SK-N-SH (cell line): ENCODE data around the gene C1QL3. TPM values are rescaled to one million over a fixed set of nuclear protein-coding genes. Genes with fewer than 3 reads are reported as not detected.

Experiments
- CTCF ChIA-PET: fragments of 300-600, 350-600 bp; formaldehyde crosslinking; extraction: SDS; loops from one replicate; lab custom pipeline; 2021; lab: Yijun Ruan, JAX
- POLR2A ChIA-PET: fragments of 350-600 bp; sonication (Branson Sonifier 250); formaldehyde crosslinking; extraction: SDS; loops from one replicate; lab custom pipeline; 2020; ENCODE audit warnings: antibody characterized with exemption, inconsistent platforms; lab: Yijun Ruan, JAX
- DNase-seq: peaks from one replicate; pipeline ENCODE4 v3.0.0; 2012
- H2AFZ ChIP-seq: fragments of 200-600 bp; sonication (generic); 2 replicates; pipeline ENCODE4 v1.8.1; 2016; ENCODE audit warnings: antibody characterized with exemption, mild to moderate bottlenecking, low read depth
- H3F3A ChIP-seq: fragments of 200-600 bp; sonication (generic); replicated peaks from 2 replicates; pipeline ENCODE3; 2016; ENCODE audit warnings: antibody characterized with exemption, mild to moderate bottlenecking; ENCODE audit not compliant: insufficient read depth
- H3K27ac ChIP-seq, 2 experiments: fragments of 200-500 bp in 1 of 2; fragments of 200-600 bp in 1 of 2; sonication (Bioruptor generic) in 1 of 2; sonication (generic), shearing (Covaris generic) in 1 of 2; 2 replicates each; pipeline versions ENCODE4 v1.5.1 to v1.6.1; 2014 to 2016; ENCODE audit warnings: low read depth in 2 of 2, inconsistent platforms in 1 of 2, low read length in 1 of 2, mild to moderate bottlenecking in 1 of 2, mixed read lengths in 1 of 2
- H3K27me3 ChIP-seq: fragments of 200-600 bp; sonication (generic), shearing (Covaris generic); 2 replicates; pipeline ENCODE4 v1.6.1; 2016; ENCODE audit warnings: mixed run types; ENCODE audit not compliant: insufficient read depth
- H3K36me3 ChIP-seq, 2 experiments: fragments of 200-500 bp in 1 of 2; fragments of 200-600 bp in 1 of 2; sonication (Bioruptor generic) in 1 of 2; sonication (generic) in 1 of 2; replicated peaks in 1 of 2; 2 replicates each; pipeline versions ENCODE3 to v1.5.1; 2014 to 2016; ENCODE audit warnings: low read length in 1 of 2, mild to moderate bottlenecking in 1 of 2; ENCODE audit not compliant: insufficient read depth in 2 of 2, control insufficient read depth in 1 of 2
- H3K4me1 ChIP-seq, 2 experiments: fragments of 200-500 bp in 1 of 2; fragments of 200-600 bp in 1 of 2; sonication (Bioruptor generic) in 1 of 2; sonication (generic), shearing (Covaris generic) in 1 of 2; 2 replicates each; pipeline versions ENCODE4 v1.5.1 to v1.6.1; 2014 to 2016; ENCODE audit warnings: low read depth in 1 of 2, low read length in 1 of 2, mixed run types in 1 of 2; ENCODE audit not compliant: insufficient read depth in 2 of 2, control insufficient read depth in 1 of 2
- H3K4me2 ChIP-seq: fragments of 200-600 bp; sonication (generic), shearing (Covaris generic); 2 replicates; pipeline ENCODE4 v1.6.1; 2017; ENCODE audit warnings: mixed run types
- H3K4me3 ChIP-seq, 2 experiments: fragments of 200-500 bp in 1 of 2; fragments of 200-600 bp in 1 of 2; sonication (Bioruptor generic) in 1 of 2; sonication (generic), shearing (Covaris generic) in 1 of 2; 2 replicates each; pipeline versions ENCODE4 v1.5.1 to v1.8.1; 2014 to 2016; ENCODE audit warnings: low read depth in 2 of 2, inconsistent platforms in 1 of 2, low read length in 1 of 2, mild to moderate bottlenecking in 1 of 2, mixed read lengths in 1 of 2, moderate library complexity in 1 of 2
- H3K79me2 ChIP-seq: fragments of 200-600 bp; sonication (generic); 2 replicates; pipeline ENCODE4 v1.8.1; 2017; ENCODE audit warnings: mild to moderate bottlenecking; ENCODE audit not compliant: insufficient read depth
- H3K9ac ChIP-seq: fragments of 200-600 bp; sonication (generic); 2 replicates; pipeline ENCODE4 v1.6.1; 2017; ENCODE audit warnings: mixed run types
- H3K9me2 ChIP-seq: fragments of 200-600 bp; sonication (generic); 2 replicates; pipeline ENCODE4 v1.6.1; 2017; ENCODE audit warnings: mixed run types
- H3K9me3 ChIP-seq: fragments of 200-600 bp; sonication (generic); 2 replicates; pipeline ENCODE4 v1.6.1; 2017; ENCODE audit warnings: mixed run types, mild to moderate bottlenecking, moderate library complexity
- H4K20me1 ChIP-seq: fragments of 200-600 bp; sonication (generic); 2 replicates; pipeline ENCODE4 v1.6.1; 2017; ENCODE audit warnings: mild to moderate bottlenecking, mixed run types; ENCODE audit not compliant: insufficient read depth
- CHD2 ChIP-seq: fragments of 150-350 bp; IDR thresholded peaks from 2 replicates; pipeline ENCODE4 v1.6.1; 2018; ENCODE audit warnings: low read length; ENCODE audit not compliant: partially characterized antibody
- CTCF ChIP-seq: fragments of 200-600 bp; sonication (generic); IDR thresholded peaks from 2 replicates; pipeline ENCODE4 v1.6.1; 2017; ENCODE audit warnings: antibody characterized with exemption, mild to moderate bottlenecking, moderate library complexity
- EP300 ChIP-seq, 2 experiments: IDR thresholded peaks; 2 replicates each; pipeline versions ENCODE4 v1.4.0 to v1.6.1; 2012; ENCODE audit warnings: borderline replicate concordance in 1 of 2, low read depth in 1 of 2, low read length in 1 of 2
- EZH2phosphoT487 ChIP-seq: fragments of 200-600 bp; sonication (generic); IDR thresholded peaks from 2 replicates; pipeline ENCODE4 v1.6.1; 2017; ENCODE audit warnings: low read depth, mixed run types, mild to moderate bottlenecking, antibody characterized with exemption, moderate library complexity, borderline replicate concordance
- FOSL2 ChIP-seq: IDR thresholded peaks from 2 replicates; pipeline ENCODE4 v1.4.0; 2012; ENCODE audit warnings: low read depth, mild to moderate bottlenecking, moderate library complexity, borderline replicate concordance
- FOXM1 ChIP-seq: IDR thresholded peaks from 2 replicates; pipeline ENCODE4 v1.4.0; 2012; ENCODE audit warnings: low read depth, mild to moderate bottlenecking
- GABPA ChIP-seq: IDR thresholded peaks from 2 replicates; pipeline ENCODE4 v1.4.0; 2012; ENCODE audit warnings: low read depth, mild to moderate bottlenecking
- GATA2 ChIP-seq: sonication (generic); formaldehyde crosslinking; IDR thresholded peaks from 2 replicates; pipeline ENCODE4 v1.5.0; 2020; ENCODE audit warnings: mild to moderate bottlenecking, missing genetic modification reagents
- JUND ChIP-seq: IDR thresholded peaks from 2 replicates; pipeline ENCODE4 v1.4.0; 2012
- MAX ChIP-seq: IDR thresholded peaks from 2 replicates; pipeline ENCODE4 v1.4.0; 2012; ENCODE audit warnings: low read depth
- MEF2A ChIP-seq: IDR thresholded peaks from 2 replicates; pipeline ENCODE4 v1.4.0; 2012; ENCODE audit warnings: low read depth, borderline replicate concordance
- NFIC ChIP-seq: IDR thresholded peaks from 2 replicates; pipeline ENCODE4 v1.4.0; 2012; ENCODE audit warnings: borderline replicate concordance
- POLR2AphosphoS5 ChIP-seq: IDR thresholded peaks from 2 replicates; pipeline ENCODE4 v1.6.1; 2012; ENCODE audit warnings: low read depth, low read length
- RAD21 ChIP-seq: IDR thresholded peaks from 2 replicates; pipeline ENCODE4 v1.6.1; 2012; ENCODE audit warnings: mild to moderate bottlenecking, low read length
- RCOR1 ChIP-seq: fragments of 150-350 bp; IDR thresholded peaks from 2 replicates; pipeline ENCODE4 v1.6.1; 2017; ENCODE audit warnings: antibody characterized with exemption, low read length
- RFX5 ChIP-seq: IDR thresholded peaks from 2 replicates; pipeline ENCODE4 v1.6.1; 2012; ENCODE audit warnings: mild to moderate bottlenecking, improper control_type of control experiment, low read length
- SIN3A ChIP-seq: IDR thresholded peaks from 2 replicates; pipeline ENCODE4 v1.6.1; 2012; ENCODE audit warnings: low read depth, mild to moderate bottlenecking, low read length, moderate library complexity, borderline replicate concordance
- SMC3 ChIP-seq: IDR thresholded peaks from 2 replicates; pipeline ENCODE4 v1.6.1; 2012; ENCODE audit warnings: low read depth, low read length, improper control_type of control experiment
- TCF12 ChIP-seq: IDR thresholded peaks from 2 replicates; pipeline ENCODE4 v1.4.0; 2012
- TEAD4 ChIP-seq: IDR thresholded peaks from 2 replicates; pipeline ENCODE4 v1.4.0; 2012; ENCODE audit warnings: mild to moderate bottlenecking, borderline replicate concordance; ENCODE audit not compliant: insufficient read depth
- YY1 ChIP-seq: IDR thresholded peaks from 2 replicates; pipeline ENCODE4 v1.4.0; 2012; ENCODE audit warnings: low read depth, mild to moderate bottlenecking
- ZBTB33 ChIP-seq: IDR thresholded peaks from 2 replicates; pipeline ENCODE4 v1.4.0; 2012; ENCODE audit warnings: low read depth, borderline replicate concordance
- WGBS: methylation state at CpG from one replicate; pipeline ENCODE4 v1.1.6; 2017; ENCODE audit warnings: low lambda C conversion rate; 5-methylcytosine and 5-hydroxymethylcytosine counted together
- polyA plus RNA-seq, 3 experiments: library from polyadenylated mRNA; depleted of rRNA; stranded (reverse); fragments of >200 nt; gene quantifications; 2 replicates each; pipeline ENCODE4 v1.2.3, GENCODE V29; 2012

The C1QL3 gene
- polyA plus RNA-seq, 1 of the 3 experiments (the other 2 are of a cell fraction), result not detected

- TF ChIP-seq MAX (no peak), POLR2AphosphoS5 (no peak), JUND (no peak), EP300 (IDR thresholded peaks at IDR 0.05; ENCODE audit: borderline replicate concordance in 1 of 2, low read depth in 1 of 2, low read length in 1 of 2) (no peak), NFIC (no peak), CHD2 (no peak), TCF12 (no peak), MEF2A (no peak), TEAD4 (no peak), GABPA (no peak), RFX5 (no peak)
- TF ChIP-seq, all 33 proteins: peak for 0
These were observed 43.9 kb downstream of the C1QL3 start (continued) for GRCh38 chr10:16477757-16478156.

- TF ChIP-seq FOSL2 (no peak), EP300 (IDR thresholded peaks at IDR 0.05; ENCODE audit: borderline replicate concordance in 1 of 2, low read depth in 1 of 2, low read length in 1 of 2) (no peak), SIN3A (no peak), RAD21 (no peak), CHD2 (no peak), RFX5 (no peak), YY1 (no peak), RCOR1 (no peak), GATA2 (no peak), CTCF (no peak), FOXM1 (no peak), SMC3 (no peak), POLR2AphosphoS5 (no peak), ZBTB33 (no peak), EZH2phosphoT487 (no peak), GABPA (no peak)
- Histone ChIP-seq H3F3A (no peaks in the 10 kb centered on the region), H3K9me3 (no peaks in the 10 kb centered on the region), H3K79me2 (no peaks in the 10 kb centered on the region), H3K27me3 (no peaks in the 10 kb centered on the region), H3K4me1 (no peaks in the 10 kb centered on the region), H3K9ac (no peak overlapping the region), H3K27ac (no peak overlapping the region), H4K20me1 (no peaks in the 10 kb centered on the region), H2AFZ (no peak overlapping the region), H3K36me3 (no peaks in the 10 kb centered on the region), H3K4me3 (no peak overlapping the region), H3K9me2 (no peaks in the 10 kb centered on the region), H3K4me2 (no peak overlapping the region)
- CTCF ChIA-PET, result no interaction called here
- POLR2A ChIA-PET, result no interaction called here
- no peak for DNase-seq
- WGBS, result 29% methylated on average over 3 of the region's 3 CpGs
These were observed 48.9 kb downstream of the C1QL3 start for GRCh38 chr10:16472828-16473227.
